ENCODE measurements around the gene HCAR3.
"Not testable (repeated sequence)": the region's sequence is repeated elsewhere in the genome, so short reads cannot be mapped to it uniquely, and the experiment has no call there.

DNA sequence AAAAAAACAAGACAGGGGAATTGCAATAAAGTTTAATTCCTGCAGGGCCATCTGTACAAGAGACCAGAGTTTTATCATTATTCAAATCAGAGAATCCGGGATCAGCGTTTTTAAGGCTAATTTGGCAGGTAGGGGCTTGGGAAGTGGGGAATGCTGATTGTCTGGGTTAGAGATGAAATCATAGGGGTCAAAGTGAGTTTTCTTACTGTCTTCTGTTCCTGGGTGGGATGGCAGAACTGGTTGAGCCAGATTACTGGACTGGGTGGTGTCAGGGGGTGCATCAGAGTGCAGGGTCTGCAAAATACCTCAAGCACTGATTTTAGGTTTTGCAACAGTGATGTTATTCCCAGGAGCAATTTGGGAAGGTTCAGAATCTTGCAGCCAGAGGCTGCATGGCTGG, 6.3 kb downstream of the HCAR3 start:
- not testable (repeated sequence) for TF ChIP-seq HDGF (IDR thresholded peaks at IDR 0.05; ENCODE audit: borderline replicate concordance); BHLHE40 (IDR thresholded peaks at IDR 0.05; ENCODE audit: borderline replicate concordance); FOXM1 (IDR thresholded peaks at IDR 0.05; ENCODE audit: borderline replicate concordance); FOXK2 (IDR thresholded peaks at IDR 0.05); TARDBP (IDR thresholded peaks at IDR 0.05); ELF4 (IDR thresholded peaks at IDR 0.05); ZNF384 (IDR thresholded peaks at IDR 0.05); SP1 (IDR thresholded peaks at IDR 0.05); L3MBTL2 (conservative IDR thresholded peaks at IDR 0.05); ARNT (IDR thresholded peaks at IDR 0.05)
